AG04449 (cell line): ENCODE data around the gene BOC.

Source experiments
- CTCF ChIA-PET: fragments of 350-600 bp; formaldehyde crosslinking; extraction: SDS; loops from one replicate; lab custom pipeline; 2021; ENCODE audit warnings: antibody characterized with exemption; lab: Yijun Ruan, JAX
- POLR2A ChIA-PET: fragments of 400-600, 350-600 bp; formaldehyde crosslinking; extraction: SDS; loops from one replicate; lab custom pipeline; 2020; ENCODE audit warnings: antibody characterized with exemption, inconsistent platforms; lab: Yijun Ruan, JAX
- DNase-seq: peaks from one replicate; pipeline ENCODE4 v3.0.0-alpha.2; 2010; ENCODE audit warnings: low read depth, low spot score
- H3K4me3 ChIP-seq: 2 replicates; pipeline ENCODE4 v1.5.1; 2011; ENCODE audit warnings: low read depth, mild to moderate bottlenecking, control low read depth, low read length
- TF ChIP-seq, protein P1 (sequence below): IDR thresholded peaks from one replicate; pipeline ENCODE4 v1.5.1; 2011; ENCODE audit warnings: mild to moderate bottlenecking, moderate library complexity, low read length, control low read depth, inconsistent platforms; ENCODE audit not compliant: insufficient read depth; ENCODE audit errors: missing control alignments

Gene BOC

DNA sequence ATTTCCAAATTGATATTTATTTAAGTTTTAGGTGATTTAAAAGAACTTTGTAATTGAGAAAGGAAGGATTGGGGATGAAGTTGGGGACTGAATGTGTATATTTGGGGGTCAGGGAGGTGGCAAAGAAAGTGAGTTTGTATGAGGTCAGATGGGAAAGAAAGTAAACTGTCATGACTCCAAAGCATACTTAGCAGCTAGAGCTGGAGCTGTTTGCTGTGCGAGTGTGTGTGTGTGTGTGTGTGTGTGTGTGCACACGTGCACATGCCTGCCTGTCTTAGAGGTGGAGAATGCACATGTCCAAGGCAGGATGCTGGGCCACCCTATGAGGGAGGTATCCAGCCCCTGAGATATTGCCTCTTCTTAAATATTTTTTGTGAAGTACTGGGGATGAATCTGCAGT lies 21.0 kb downstream of the BOC start:
- CTCF ChIA-PET: interaction anchor here (0.8 to 3.6 kb wide), 7 partner anchors 9 to 56 kb away, joined by 3 to 9 read pairs (median 4); no protein-coding TSS in a partner anchor
- POLR2A ChIA-PET: interaction anchor here (1.5 to 1.8 kb wide), 2 partner anchors 20 to 21 kb away, joined by 4 read pairs; partner anchors contain the start of gene BOC
- TF ChIP-seq, protein P1, sequence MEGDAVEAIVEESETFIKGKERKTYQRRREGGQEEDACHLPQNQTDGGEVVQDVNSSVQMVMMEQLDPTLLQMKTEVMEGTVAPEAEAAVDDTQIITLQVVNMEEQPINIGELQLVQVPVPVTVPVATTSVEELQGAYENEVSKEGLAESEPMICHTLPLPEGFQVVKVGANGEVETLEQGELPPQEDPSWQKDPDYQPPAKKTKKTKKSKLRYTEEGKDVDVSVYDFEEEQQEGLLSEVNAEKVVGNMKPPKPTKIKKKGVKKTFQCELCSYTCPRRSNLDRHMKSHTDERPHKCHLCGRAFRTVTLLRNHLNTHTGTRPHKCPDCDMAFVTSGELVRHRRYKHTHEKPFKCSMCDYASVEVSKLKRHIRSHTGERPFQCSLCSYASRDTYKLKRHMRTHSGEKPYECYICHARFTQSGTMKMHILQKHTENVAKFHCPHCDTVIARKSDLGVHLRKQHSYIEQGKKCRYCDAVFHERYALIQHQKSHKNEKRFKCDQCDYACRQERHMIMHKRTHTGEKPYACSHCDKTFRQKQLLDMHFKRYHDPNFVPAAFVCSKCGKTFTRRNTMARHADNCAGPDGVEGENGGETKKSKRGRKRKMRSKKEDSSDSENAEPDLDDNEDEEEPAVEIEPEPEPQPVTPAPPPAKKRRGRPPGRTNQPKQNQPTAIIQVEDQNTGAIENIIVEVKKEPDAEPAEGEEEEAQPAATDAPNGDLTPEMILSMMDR: no peak
- H3K4me3 ChIP-seq: no peak overlapping the region
- DNase-seq: no peak

DNA sequence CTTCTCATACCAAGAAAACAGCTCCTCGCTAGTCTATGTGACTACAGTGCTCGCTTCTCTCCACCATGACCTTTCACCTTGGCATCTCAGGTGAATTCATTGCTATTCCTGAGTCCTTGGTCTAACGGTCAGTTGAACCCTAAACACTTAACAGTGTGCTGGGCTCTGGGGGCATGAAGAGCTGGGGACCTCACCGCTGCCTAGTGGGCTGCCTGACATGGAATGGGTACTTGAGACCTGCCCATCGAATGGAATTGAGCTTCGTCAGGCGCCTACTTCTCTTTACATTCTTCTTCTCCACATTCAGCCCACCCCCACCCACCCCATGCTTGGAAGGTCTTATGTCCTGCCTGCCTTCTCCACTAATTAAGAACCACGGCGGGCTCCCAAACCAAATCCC lies 22.1 kb downstream of the BOC start:
- no peak for DNase-seq
- ChIA-PET POLR2A (interaction anchor here (1.5 to 1.9 kb wide), 2 partner anchors 12 to 22 kb away, joined by 4 read pairs; partner anchors contain the start of gene BOC), CTCF (interaction anchor here (1.0 to 3.6 kb wide), 7 partner anchors 10 to 55 kb away, joined by 3 to 9 read pairs (median 4); no protein-coding TSS in a partner anchor)
- TF ChIP-seq, protein P1: no peak
- no peak overlapping the region for H3K4me3 ChIP-seq

DNA sequence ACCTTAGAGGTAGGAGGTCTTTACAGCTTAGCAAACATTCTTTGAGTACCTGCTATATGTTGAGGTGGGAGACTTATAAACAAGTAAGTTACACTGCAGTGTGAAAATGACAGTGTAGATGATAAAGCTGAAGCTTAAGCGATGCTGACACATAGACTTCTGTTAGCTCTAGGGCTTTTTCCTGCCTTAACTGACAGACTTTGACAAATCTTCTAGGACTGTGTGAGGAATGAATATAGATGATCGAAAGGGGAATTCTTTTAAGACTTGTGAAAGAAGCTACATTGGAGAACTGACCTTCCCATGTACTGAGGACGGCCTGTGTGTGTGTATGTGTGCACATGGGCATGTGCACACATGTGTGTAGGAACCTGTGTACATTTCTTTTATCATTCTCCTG lies 22.7 kb downstream of the BOC start:
- DNase-seq: no peak
- TF ChIP-seq, protein P1: no peak
- CTCF ChIA-PET: interaction anchor here (1.0 to 3.6 kb wide), 5 partner anchors 11 to 98 kb away, joined by 3 to 9 read pairs (median 5); no protein-coding TSS in a partner anchor
- POLR2A ChIA-PET: interaction anchor here (0.6 to 1.9 kb wide), 2 partner anchors 10 to 11 kb away, joined by 3 to 4 read pairs; no protein-coding TSS in a partner anchor
- H3K4me3 ChIP-seq: no peak overlapping the region

DNA sequence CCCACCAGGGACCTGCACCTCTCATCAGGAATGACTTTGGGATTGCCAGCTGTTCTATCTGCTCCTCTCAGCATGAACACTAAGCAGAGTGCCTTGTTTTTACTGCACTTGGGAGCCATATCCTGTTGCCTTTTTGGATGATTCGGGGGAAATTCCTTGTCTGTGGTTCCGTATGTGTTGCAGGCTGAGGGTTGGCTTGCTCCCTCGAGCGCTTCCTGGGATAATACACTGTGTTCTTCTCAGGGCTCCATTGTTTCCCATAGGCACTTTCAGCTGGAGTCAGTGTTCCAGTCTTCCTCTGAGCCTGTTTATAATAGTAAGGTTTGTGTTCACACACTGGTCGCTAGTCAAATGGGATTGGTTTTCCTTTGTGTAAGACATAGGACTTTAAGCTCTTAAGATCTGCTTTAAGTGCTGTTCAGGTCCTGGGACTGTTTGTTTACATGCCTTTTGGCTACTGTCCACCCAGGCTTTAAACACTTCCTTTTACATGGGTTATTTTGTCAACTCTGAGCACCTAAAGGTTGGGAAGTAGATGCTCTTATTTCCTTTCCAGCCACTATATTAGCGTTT lies 23.4 kb downstream of the BOC start:
- TF ChIP-seq, protein P1: no peak
- CTCF ChIA-PET: interaction anchor here (1.0 to 3.6 kb wide), 4 partner anchors 11 to 99 kb away, joined by 3 to 9 read pairs (median 4); no protein-coding TSS in a partner anchor
- DNase-seq: no peak
- H3K4me3 ChIP-seq: no peak overlapping the region
- POLR2A ChIA-PET: interaction anchor here (0.6 to 1.9 kb wide), 2 partner anchors 11 kb away, joined by 3 to 4 read pairs; no protein-coding TSS in a partner anchor

DNA sequence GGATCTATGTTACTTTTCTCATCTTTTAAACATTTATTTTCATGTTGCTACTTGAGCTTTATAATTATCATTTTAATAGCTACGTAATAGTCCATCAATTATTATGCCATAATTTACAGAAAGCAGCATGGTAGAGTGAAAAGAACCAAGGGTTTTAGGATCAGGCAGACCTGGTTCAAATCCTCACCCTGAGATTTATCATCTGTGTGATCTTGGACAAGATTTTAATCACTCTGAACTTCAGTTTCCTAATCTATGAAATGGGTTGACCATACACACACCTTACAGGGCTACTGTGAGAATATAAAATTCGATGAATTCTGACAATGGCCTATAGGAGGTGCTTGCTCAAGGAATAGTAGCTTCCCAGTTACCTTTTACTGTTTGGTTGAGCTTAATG lies 27.1 kb downstream of the BOC start:
- TF ChIP-seq, protein P1: no peak
- no peak overlapping the region for H3K4me3 ChIP-seq
- ChIA-PET POLR2A (no interaction called here), CTCF (no interaction called here)
- no peak for DNase-seq

DNA sequence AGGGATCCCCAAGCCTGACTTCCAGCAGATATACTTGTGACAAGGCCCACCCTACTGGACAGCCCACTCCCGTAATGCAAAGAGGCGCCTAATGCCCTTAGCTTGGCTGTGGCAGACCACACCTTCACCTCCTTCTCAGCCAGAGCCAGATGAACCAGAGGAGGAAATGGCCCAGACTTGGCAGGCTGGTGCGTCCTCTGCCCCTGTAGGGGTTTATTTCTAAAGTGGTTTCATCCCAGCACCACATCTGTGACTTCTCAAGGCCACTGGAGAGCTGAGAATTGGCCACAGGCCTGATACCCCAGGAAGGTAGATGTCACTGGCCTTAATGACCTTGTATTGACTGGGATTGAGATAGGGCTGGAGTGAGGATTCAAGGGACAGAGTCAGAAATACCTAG lies 29.5 kb downstream of the BOC start:
- DNase-seq: no peak
- TF ChIP-seq, protein P1: no peak
- POLR2A ChIA-PET: interaction anchor here (1.4 to 1.8 kb wide), 2 partner anchors 9 to 30 kb away, joined by 4 to 6 read pairs; partner anchors contain the start of gene BOC
- no peak overlapping the region for H3K4me3 ChIP-seq
- CTCF ChIA-PET: interaction anchor here (1.0 to 3.1 kb wide), 7 partner anchors 9 to 206 kb away, joined by 3 to 12 read pairs (median 3); no protein-coding TSS in a partner anchor
